ENCODE data around the gene SLC41A3.
"Not testable (repeated sequence)": the region's sequence is repeated elsewhere in the genome, so short reads cannot be mapped to it uniquely, and the experiment has no call there.

Gene SLC41A3

GRCh38 chr3:126023390-126023789 lies 60.5 kb downstream of the SLC41A3 start:
- no peak for DNase-seq

- no peak for DNase-seq
Observed at GRCh38 chr3:126022741-126023359, 61.1 kb downstream of the SLC41A3 start.

- no peak for DNase-seq
Observed at GRCh38 chr3:126021702-126022101, 62.2 kb downstream of the SLC41A3 start.

DNA sequence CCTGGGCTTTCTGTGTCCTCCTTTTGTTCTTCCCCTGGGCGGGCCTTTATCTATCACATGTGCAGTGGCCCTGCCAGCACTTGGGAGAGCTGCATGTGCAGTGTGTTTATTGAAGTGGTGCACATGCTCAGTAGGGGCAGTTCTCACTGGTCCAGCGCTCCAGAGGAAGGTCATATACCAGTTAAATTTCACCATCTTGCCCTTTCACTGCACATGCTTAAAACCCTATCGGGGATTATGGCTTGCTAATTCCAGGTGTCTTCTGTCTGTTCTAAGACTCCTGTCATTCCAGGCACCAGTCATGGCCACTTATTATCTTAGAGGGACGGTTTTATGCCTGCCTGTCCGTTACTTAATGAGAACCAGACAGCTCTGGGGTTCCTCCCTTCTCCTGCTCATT lies 62.7 kb downstream of the SLC41A3 start:
- no peak for DNase-seq

- DNase-seq = no peak
Observed at GRCh38 chr3:126019683-126020082, 64.2 kb downstream of the SLC41A3 start.

GRCh38 chr3:126018995-126019394 lies 64.9 kb downstream of the SLC41A3 start:
- no peak for DNase-seq

DNA sequence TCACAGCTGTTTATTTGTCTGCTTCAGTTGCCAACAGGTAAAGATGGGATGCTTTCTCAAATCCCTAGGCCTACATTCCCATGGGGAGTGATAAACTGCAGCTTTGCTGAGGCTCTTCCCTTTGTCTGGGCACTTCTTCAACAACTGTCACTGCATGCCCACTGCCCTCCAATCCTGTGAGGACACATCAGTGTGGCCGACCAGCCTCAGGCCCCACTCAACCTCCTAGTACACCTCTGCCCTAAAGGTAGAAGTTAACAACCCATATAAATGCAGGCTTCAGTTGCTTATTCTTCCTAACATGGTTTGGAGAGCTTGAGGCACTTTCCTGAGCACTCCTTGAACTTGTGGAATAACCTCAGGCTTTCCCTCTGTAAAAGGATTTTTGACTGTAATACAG lies 65.4 kb downstream of the SLC41A3 start:
- DNase-seq = no peak

DNA sequence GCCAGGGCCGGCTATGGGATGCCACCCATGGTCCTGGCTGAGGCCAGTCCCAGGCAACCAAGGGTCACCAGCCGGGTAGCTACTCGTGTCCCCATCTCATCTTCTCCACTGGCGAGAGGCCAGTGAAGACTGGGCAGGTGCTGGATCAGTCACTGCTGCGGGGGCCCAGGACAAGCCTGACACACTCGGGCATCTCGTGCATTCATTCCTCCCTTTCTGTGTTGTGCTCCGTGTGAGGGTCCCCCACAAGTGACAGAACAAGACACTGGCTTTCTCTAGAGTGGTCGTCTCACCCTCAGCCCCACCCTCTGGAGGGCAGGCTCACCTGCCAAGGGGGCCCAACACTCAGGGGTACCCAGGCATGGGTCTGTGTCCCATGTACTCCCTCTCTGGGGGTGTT lies 66.6 kb downstream of the SLC41A3 start:
- no peak for DNase-seq

- no peak for DNase-seq
Observed at GRCh38 chr3:126016616-126017015, 67.3 kb downstream of the SLC41A3 start.

GRCh38 chr3:126015075-126015474 lies 68.8 kb downstream of the SLC41A3 start:
- no peak for DNase-seq

GRCh38 chr3:126014252-126014651 lies 69.7 kb downstream of the SLC41A3 start:
- DNase-seq = no peak

GRCh38 chr3:126013751-126014156 lies 70.2 kb downstream of the SLC41A3 start:
- no peak for DNase-seq

GRCh38 chr3:126009181-126009580 lies 74.7 kb downstream of the SLC41A3 start:
- DNase-seq = no peak

DNA sequence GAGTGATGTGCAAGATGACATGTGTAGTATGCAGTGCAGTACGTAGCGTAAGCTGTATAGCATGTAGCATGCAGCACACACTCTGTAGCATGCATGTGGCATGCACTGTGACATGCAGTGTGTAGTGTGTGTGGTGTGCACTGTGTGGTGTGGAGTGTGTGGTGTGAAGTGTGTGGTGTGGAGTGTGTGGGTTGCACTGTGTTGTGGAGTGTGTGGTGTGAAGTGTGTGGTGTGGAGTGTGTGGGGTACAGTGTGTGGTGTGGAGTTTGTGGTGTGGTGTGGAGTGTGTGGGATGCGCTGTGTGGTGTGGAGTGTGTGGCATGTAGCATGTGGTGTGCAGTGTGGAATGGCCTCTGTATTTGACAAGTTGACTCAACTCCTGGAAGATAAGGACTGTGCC lies 75.7 kb downstream of the SLC41A3 start:
- no peak for DNase-seq

GRCh38 chr3:126005951-126006350 lies 78.0 kb downstream of the SLC41A3 start:
- no peak for DNase-seq

DNA sequence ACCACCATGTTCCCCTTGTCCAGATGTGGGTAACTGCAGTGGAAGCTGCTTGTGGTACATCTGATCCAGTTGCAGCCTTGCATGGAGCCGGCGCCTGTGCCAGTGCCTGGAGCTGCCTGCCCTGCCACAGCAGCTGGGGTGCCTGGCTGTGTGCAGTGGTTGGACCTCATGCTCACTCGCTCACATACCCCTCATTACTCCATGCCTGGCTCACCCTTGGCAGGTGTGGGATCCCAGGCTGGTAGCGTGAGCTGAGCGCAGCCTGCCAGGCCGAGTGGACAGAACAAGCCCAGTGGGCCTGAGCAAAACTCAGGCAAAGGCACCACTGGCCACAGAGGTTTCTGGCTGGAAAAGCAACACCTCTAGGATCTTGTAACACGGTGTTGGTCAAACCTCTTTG lies 79.2 kb downstream of the SLC41A3 start:
- no peak for DNase-seq

GRCh38 chr3:126004217-126004616 lies 79.7 kb downstream of the SLC41A3 start:
- DNase-seq = no peak

DNA sequence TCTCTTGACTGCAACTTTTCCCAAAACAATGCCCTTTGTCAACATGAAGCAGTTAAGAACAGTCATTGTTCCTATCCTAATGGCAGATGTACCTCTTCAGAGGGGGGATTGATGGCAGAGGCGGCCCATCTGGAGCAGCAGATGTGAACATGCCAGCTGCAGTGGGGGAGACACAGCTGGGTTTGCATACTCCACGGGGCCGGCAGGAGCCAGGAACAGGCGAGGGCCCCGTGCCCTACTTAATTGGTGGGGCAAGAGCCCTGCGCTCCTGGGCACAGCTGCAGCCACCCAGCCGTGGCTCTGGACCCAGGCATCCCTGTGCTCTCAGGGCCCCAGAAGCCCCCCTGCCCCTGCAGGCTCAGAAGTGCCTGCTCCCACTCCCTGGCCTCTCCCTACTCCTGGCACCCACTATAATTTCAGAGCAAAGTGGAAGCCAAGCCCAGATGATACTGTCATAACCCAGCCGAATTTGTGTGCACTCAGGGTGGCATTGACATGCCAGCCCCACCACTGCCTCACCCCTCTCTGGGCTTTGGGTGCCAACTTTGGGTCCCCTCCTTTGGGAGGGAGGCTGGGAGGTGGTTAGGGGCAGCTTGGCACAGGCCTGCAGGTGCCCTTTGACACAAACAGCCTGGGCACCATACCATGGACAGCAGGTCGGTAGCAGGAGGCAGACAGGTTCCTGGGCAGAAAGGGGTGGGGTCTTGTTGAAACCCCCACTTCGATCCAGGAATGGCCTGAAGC lies 80.3 kb downstream of the SLC41A3 start:
- no peak for DNase-seq

DNA sequence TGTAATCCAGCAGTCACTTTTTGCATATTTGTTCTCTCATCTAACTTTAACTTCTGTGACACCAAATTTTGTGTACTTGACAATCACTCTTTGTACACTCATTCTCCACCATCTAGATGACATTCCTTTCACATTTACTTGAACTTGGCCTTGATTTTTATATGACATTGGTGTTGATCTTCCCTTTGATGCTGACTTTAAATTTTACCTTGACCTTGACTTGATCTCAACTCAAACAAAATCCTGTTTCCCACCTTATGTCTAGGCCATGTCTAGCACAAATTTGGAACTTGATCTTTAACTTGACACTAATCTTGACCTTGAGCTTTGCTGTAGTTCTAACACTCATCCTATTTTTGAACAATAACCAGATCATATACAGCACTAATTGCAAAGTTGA lies 81.7 kb downstream of the SLC41A3 start:
- DNase-seq = no peak

- DNase-seq = not testable (repeated sequence)
Observed at GRCh38 chr3:125996751-125997150, 87.2 kb downstream of the SLC41A3 start.

DNA sequence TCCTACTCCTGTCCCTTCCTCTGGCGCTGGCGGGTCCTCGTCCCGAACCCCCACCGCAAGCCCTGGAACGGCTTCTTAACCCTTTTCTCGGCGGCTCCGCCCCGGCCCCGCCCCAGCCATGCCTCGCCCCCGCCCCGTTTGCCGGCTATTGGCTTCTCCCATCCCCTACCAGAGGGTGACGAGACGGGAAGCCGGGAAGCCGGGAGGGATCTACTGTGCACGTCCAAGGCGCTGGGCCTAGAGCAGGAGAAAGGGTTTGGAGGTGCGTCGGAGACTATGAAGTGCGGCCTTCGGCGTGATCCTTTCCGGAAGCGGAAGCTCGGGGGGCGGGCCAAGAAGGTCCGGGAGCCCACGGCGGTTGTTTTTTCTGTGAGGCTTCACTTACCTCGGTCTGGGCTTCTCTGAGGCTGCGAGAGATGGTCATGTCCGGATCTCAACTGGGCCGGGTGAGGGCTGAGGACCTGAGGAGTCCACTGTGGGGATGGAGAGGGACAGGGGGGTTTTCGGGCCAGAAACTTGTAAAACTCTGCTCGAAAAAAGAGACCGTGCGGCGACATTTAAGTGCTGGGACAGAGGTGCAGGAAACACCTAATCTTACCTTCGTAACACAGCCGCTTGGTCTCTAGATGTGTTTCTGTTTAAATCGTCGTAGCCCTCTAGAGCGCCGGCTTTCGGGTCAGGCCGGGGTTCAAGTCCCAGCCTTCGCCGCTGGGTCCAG lies 93.5 kb downstream of the SLC41A3 start:
- peak; percentile 67 to 70 for DNase-seq

DNA sequence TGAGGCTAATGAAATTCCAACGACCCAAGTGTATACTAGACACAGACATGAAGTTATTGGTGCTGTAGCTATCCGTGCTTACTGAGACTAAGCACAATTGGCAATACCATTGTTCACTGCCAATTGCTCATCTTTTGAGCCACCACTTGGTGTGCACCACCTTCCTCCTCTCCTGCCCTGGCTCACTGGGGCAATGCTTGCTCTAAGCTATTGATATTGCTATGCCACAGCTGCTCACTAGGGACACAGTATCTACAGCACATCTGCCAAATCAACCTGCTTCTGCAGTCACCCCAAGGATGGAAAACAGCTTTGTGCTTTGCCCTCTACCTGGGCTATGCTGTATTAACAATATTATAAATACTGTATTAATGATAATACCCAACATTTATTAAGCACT lies 99.0 kb downstream of the SLC41A3 start:
- not testable (repeated sequence) for DNase-seq

DNA sequence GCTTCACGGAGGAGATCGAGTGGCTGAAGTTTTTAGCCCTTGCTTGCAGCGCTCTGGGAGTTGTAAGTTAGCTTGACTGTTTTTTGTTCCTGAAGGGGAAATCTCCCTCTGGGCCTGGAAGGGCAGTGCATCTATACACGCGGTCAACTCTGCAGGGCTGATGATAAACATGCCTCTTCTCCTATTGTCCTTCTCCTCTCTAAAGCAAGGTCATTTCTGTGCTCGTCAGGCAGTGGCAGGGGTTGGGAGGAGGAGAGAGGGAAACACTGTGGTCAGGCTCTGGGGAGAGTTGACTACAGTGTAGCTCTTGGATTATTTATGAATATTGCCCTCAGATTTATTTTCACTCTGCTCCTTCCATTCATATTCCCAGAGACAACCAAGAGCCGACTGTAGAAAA lies 106.8 kb downstream of the SLC41A3 start:
- DNase-seq = not testable (repeated sequence)

DNA sequence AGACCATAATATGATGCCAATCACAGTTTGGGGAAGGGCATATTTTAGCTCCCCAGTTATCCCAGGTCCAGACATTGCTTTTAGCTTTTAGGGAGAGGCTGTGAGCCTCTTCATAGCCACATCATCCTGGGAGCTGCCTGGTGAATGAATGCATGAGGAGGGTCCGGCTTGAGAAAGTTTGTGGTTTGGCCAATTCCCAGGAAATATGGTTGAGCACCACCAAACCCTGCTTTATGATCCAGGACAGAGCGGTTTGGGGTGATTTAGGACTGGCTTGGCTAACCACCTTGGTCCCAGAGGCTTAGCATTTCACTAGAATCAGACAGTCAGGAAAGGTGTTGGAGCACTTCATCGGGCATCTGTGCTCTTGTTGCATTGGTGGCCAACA lies 107.9 kb downstream of the SLC41A3 start:
- not testable (repeated sequence) for DNase-seq
